ENCODE data around the gene PRND. TPM values are rescaled to one million over a fixed set of nuclear protein-coding genes. Genes with fewer than 3 reads are reported as not detected.

Gene PRND
- total RNA-seq, 1 experiment from 2014 or later, result 0.04 TPM

GRCh38 chr20:4729265-4729664, 7.6 kb downstream of the PRND start:
- Histone ChIP-seq H2BK5ac (ENCODE audit: insufficient read length, low read length) (no peak overlapping the region), H3K56ac (ENCODE audit: insufficient read length, low read depth, low read length) (no peak overlapping the region), H3K9me3 (ENCODE audit: control insufficient read depth, low read depth, low read length) (no peaks in the 10 kb centered on the region), H3K27me3 (ENCODE audit: insufficient read depth, low read length) (no peaks in the 10 kb centered on the region), H4K8ac (replicated peaks; ENCODE audit: insufficient read length, low read depth, low read length) (no peak overlapping the region), H2AFZ (ENCODE audit: low read length) (no peak overlapping the region), H4K20me1 (ENCODE audit: control insufficient read depth, insufficient read depth, insufficient read length) (no peaks in the 10 kb centered on the region), H3K23ac (ENCODE audit: insufficient read length, low read depth, low read length) (no peak overlapping the region), H3K79me2 (ENCODE audit: insufficient read depth, low read length) (no peaks in the 10 kb centered on the region), H3T11ph (ENCODE audit: low read length) (no peak overlapping the region), H2BK20ac (ENCODE audit: low read depth, low read length, poor library complexity, severe bottlenecking) (no peak overlapping the region), H2BK120ac (ENCODE audit: low read depth, low read length, poor library complexity, severe bottlenecking) (no peak overlapping the region), H3K4me2 (ENCODE audit: insufficient read depth, insufficient read length, low read length) (no peak overlapping the region), H2AK5ac (ENCODE audit: insufficient read length, low read length) (no peak overlapping the region), H4K91ac (ENCODE audit: insufficient read length, low read depth, low read length) (no peak overlapping the region), H3K23me2 (ENCODE audit: insufficient read length, low read depth, low read length, poor library complexity, severe bottlenecking) (no peaks in the 10 kb centered on the region), H3K9ac (ENCODE audit: extremely low read depth, insufficient read length, low read length) (no peak overlapping the region), H3K27ac (ENCODE audit: insufficient read length, low read depth, low read length) (no peak overlapping the region), H3K18ac (ENCODE audit: insufficient read length, low read depth, low read length) (no peak overlapping the region), H4K5ac (ENCODE audit: insufficient read length, low read depth, low read length) (no peak overlapping the region), H3K79me1 (ENCODE audit: insufficient read depth, low read depth, low read length, poor library complexity, severe bottlenecking) (no peaks in the 10 kb centered on the region), H3K4ac (ENCODE audit: low read depth, low read length) (no peak overlapping the region), H2BK15ac (ENCODE audit: low read depth, low read length) (no peak overlapping the region), H3K4me1 (ENCODE audit: insufficient read depth, low read length) (no peaks in the 10 kb centered on the region), H2BK12ac (ENCODE audit: insufficient read length, low read depth, low read length) (no peak overlapping the region), H3K14ac (ENCODE audit: insufficient read depth, low read length) (no peak overlapping the region)
- peak overlapping the region in 1 of 3 experiments; percentile 54; a peak in 1 of 7 replicates for H3K27ac Mint-ChIP-seq
- peaks cover 4% of the 10 kb centered on the region for H3K27me3 Mint-ChIP-seq (ENCODE audit: low read depth)
- H3K4me3 Mint-ChIP-seq, result no peak overlapping the region
- H3K36me3 Mint-ChIP-seq (ENCODE audit: insufficient read depth in 1 of 3, low read depth in 3 of 3), result no peaks in the 10 kb centered on the region
- WGBS (ENCODE audit: extremely low coverage, insufficient read length, low lambda C conversion rate), result no CpG with 5 or more reads among the region's 5 CpGs
- TF ChIP-seq CTCF (conservative IDR thresholded peaks at IDR 0.05), result no peak
- DNase-seq, result no peak
- H3K9me3 Mint-ChIP-seq, result no peaks in the 10 kb centered on the region
- H3K4me1 Mint-ChIP-seq, result peaks cover 13 to 14% of the 10 kb centered on the region in 2 experiments
